Measurements from ENCODE around the gene LHFPL3. TPM values are rescaled to one million over a fixed set of nuclear protein-coding genes. Genes with fewer than 3 reads are reported as not detected.
A peak's percentile ranks its signal among the peaks of the same experiment; 100 is the strongest.

The LHFPL3 gene
- total and polyA plus RNA-seq, 9 of the 15 experiments (the other 6 are each of a cell fraction or from before 2014, with no cell fraction given) = 0.21 to 0.52 TPM; not detected in 7

DNA sequence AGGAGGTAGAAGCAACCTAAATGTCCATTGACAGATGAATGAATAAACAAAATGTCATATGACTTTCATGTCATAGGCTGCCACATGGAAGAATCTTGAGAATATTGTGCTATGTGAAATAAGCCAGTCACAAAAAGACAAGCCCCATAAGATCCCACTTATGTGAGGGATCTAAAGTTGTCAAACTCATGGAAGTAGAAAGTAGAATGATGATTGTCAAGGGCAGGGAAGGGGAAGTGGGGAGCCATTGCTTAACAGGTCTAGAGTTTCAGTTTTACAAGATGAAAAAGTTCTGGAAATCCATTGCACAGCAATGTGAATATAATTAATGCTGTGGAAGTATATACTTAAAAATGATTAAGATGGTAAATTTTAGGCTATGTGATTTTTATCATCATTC lies 456.3 kb downstream of the LHFPL3 start (continued):
- TF ChIP-seq, protein P1, sequence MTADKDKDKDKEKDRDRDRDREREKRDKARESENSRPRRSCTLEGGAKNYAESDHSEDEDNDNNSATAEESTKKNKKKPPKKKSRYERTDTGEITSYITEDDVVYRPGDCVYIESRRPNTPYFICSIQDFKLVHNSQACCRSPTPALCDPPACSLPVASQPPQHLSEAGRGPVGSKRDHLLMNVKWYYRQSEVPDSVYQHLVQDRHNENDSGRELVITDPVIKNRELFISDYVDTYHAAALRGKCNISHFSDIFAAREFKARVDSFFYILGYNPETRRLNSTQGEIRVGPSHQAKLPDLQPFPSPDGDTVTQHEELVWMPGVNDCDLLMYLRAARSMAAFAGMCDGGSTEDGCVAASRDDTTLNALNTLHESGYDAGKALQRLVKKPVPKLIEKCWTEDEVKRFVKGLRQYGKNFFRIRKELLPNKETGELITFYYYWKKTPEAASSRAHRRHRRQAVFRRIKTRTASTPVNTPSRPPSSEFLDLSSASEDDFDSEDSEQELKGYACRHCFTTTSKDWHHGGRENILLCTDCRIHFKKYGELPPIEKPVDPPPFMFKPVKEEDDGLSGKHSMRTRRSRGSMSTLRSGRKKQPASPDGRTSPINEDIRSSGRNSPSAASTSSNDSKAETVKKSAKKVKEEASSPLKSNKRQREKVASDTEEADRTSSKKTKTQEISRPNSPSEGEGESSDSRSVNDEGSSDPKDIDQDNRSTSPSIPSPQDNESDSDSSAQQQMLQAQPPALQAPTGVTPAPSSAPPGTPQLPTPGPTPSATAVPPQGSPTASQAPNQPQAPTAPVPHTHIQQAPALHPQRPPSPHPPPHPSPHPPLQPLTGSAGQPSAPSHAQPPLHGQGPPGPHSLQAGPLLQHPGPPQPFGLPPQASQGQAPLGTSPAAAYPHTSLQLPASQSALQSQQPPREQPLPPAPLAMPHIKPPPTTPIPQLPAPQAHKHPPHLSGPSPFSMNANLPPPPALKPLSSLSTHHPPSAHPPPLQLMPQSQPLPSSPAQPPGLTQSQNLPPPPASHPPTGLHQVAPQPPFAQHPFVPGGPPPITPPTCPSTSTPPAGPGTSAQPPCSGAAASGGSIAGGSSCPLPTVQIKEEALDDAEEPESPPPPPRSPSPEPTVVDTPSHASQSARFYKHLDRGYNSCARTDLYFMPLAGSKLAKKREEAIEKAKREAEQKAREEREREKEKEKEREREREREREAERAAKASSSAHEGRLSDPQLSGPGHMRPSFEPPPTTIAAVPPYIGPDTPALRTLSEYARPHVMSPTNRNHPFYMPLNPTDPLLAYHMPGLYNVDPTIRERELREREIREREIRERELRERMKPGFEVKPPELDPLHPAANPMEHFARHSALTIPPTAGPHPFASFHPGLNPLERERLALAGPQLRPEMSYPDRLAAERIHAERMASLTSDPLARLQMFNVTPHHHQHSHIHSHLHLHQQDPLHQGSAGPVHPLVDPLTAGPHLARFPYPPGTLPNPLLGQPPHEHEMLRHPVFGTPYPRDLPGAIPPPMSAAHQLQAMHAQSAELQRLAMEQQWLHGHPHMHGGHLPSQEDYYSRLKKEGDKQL (CRISPR knock-in tag; IDR thresholded peaks at IDR 0.05; ENCODE audit: borderline replicate concordance) = no peak
- TF ChIP-seq ELF4 (CRISPR knock-in tag; IDR thresholded peaks at IDR 0.05) (no peak), PRPF4 (IDR thresholded peaks at IDR 0.05; ENCODE audit: insufficient read depth, low read depth, low read length, poor library complexity, severe bottlenecking) (no peak), TAF9B (IDR thresholded peaks at IDR 0.05; ENCODE audit: partially characterized antibody) (no peak), GTF2F1 (IDR thresholded peaks at IDR 0.05; ENCODE audit: low read depth, low read length) (no peak)

DNA sequence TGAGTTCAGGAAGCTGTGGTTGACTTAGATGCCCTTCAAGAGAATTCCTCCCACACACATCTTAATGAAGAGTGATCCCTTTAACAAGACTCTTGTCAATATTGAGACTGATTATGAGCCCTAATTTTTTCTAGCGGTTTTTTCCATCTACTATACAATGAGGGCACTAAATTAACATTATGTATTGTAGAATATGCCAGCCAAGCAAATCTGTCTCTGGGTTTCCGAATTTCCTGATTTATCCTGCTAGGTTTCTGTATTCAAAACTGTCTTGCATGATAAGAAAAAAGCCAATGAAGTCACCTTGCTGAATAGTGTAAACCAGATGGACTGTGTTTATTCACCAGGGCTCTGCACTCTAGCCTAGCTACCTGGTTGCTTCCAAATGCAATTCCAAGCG lies 461.4 kb downstream of the LHFPL3 start:
- no peak overlapping the region for H3K9ac ChIP-seq (ENCODE audit: insufficient read depth in 1 of 2, low read depth in 2 of 2, low read length in 2 of 2)
- H3K79me2 ChIP-seq (ENCODE audit: control insufficient read depth, insufficient read depth, low read length) = no peaks in the 10 kb centered on the region
- H3K4me3 ChIP-seq = no peak overlapping the region
- H3K36me3 ChIP-seq (ENCODE audit: control insufficient read depth, insufficient read depth, low read length) = no peaks in the 10 kb centered on the region
- FAIRE-seq (no peak), DNase-seq (ENCODE audit: extremely low read depth in 1 of 4, low spot score in 3 of 4) (no peak), ATAC-seq (no peak)
- peaks cover 0 to 5% of the 10 kb centered on the region in 2 experiments; a peak in 2 of 5 replicates for H3K27me3 ChIP-seq (ENCODE audit: control insufficient read depth in 2 of 2, insufficient read depth in 2 of 2, low read length in 2 of 2)
- BruUV-seq (replicated peaks) = no TSS peak
- no peak for TF ChIP-seq CHD1 (IDR thresholded peaks at IDR 0.05; ENCODE audit: low read length)
- 0 out of 2 replicates have a peak, but pooled peaks have one; percentile 22 for TF ChIP-seq ZNF316 (IDR thresholded peaks at IDR 0.05)
- 0% methylated on average over 3 of the region's 3 CpGs for WGBS (ENCODE audit: insufficient coverage, low coverage, missing lambda C conversion rate)
- no peak overlapping the region for H2AFZ ChIP-seq (ENCODE audit: low read depth, low read length)
- H3K4me2 ChIP-seq (ENCODE audit: insufficient read depth, low read length) = no peak overlapping the region
- intact Hi-C loops (cut with micrococcal nuclease) (no loop called here), in situ Hi-C loops (cut with MboI) (no loop called here)
- ChIA-PET CTCF (ENCODE audit: low intra/inter-chr PET ratio) (no interaction called here), POLR2A (no interaction called here)
- H3K9me3 ChIP-seq (replicated peaks; ENCODE audit: control insufficient read depth, insufficient read depth, low read depth, low read length) = no peaks in the 10 kb centered on the region
- H3K27ac ChIP-seq (ENCODE audit: extremely low read depth, low read depth, low read length) = no peak overlapping the region
- no peaks in the 10 kb centered on the region for H4K20me1 ChIP-seq (replicated peaks; ENCODE audit: control insufficient read depth, insufficient read depth, low read length)
- H3K9me1 ChIP-seq (ENCODE audit: control insufficient read depth, insufficient read depth, low read length) = no peaks in the 10 kb centered on the region
- H3K4me1 ChIP-seq (replicated peaks in 1 of 2; ENCODE audit: control insufficient read depth in 2 of 2, insufficient read depth in 2 of 2, low read length in 2 of 2) = no peaks in the 10 kb centered on the region

All from K562 (cell line).